NT2/D1 (cell line): ENCODE results near the gene COL9A1.

Experiments used
- SUZ12 ChIP-seq: IDR thresholded peaks from 2 replicates; pipeline ENCODE4 v1.6.1; 2011; ENCODE audit not compliant: insufficient read length, insufficient read depth; ENCODE audit errors: extremely low read depth
- YY1 ChIP-seq: IDR thresholded peaks from 2 replicates; pipeline ENCODE4 v1.6.1; 2011; ENCODE audit not compliant: insufficient read length, insufficient read depth
- ZNF274 ChIP-seq: IDR thresholded peaks from 2 replicates; pipeline ENCODE4 v1.6.1; 2011; ENCODE audit warnings: mild to moderate bottlenecking, low read depth, low read length

- no peak for TF ChIP-seq ZNF274
- TF ChIP-seq SUZ12 = no peak
- no peak for TF ChIP-seq YY1
These were observed 38.6 kb downstream of the COL9A1 start for GRCh38 chr6:70264306-70264705.
